HG03442 (cell line): ENCODE data around the gene CAMK1D.

Experiments used
- ATAC-seq: cut with Tn5 transposase; IDR thresholded peaks from one replicate; pipeline ENCODE4 v1.9.1; 2021; ENCODE audit warnings: mild to moderate bottlenecking, moderate library complexity; ENCODE audit not compliant: unreplicated experiment

CAMK1D gene

DNA sequence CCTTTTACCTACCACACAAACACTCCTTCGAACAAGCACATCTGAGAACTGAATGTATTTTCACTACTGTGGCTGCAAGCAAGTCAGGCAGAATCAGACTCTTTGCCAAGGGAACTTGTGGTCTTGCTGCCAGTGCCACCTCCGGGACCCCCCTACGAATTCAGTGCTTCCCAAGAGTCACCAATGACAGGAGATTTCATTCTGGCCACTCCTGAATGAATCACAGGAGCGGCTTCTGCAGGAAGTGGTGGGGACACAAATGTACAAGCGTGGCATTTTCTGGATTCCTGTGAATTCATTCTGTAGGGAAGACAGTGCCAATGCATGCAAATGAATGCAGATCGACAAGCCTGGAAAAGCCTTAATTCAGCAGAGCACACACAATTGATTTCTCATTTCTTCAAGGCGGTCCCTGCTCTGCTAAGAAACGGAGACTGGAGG, 161.2 kb downstream of the CAMK1D start:
- no peak for ATAC-seq

GRCh38 chr10:12510984-12511383, 161.6 kb downstream of the CAMK1D start:
- ATAC-seq: no peak

GRCh38 chr10:12511651-12512050, 162.3 kb downstream of the CAMK1D start:
- ATAC-seq: no peak

DNA sequence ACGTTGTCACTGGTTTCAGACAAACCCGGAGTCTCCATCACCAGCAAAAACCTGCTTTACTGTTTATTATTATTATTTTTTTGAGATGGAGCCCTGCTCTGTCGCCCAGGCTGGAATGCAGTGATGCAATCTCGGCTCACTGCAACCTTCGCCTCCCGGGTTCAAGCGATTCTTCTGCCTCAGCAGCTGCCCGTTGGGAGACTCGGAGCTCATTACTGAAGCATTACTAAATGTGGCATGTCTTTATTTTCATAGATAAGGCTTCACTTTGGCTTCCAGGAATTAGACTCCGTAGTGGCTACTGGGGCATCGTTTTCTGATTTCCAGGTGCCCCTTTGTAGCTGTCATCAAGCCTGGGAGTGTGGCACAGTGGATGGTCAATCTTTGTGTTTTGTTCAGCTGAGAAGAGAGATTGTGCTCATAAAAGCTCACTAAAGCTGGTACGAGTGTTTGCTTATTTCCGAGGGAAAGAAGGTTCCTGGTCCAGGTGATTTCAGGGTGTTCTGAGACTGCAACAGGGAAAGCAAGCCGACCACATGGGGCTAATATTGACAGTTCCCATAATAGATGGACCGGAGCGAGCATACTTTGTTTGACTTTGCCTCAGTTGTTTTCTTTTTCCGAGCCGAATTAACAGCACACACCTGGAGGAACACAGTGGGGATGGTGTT, 163.1 kb downstream of the CAMK1D start:
- no peak for ATAC-seq

- ATAC-seq: no peak
Observed at GRCh38 chr10:12513003-12513365, 163.6 kb downstream of the CAMK1D start.

GRCh38 chr10:12513775-12514673, 164.7 kb downstream of the CAMK1D start:
- no peak for ATAC-seq

DNA sequence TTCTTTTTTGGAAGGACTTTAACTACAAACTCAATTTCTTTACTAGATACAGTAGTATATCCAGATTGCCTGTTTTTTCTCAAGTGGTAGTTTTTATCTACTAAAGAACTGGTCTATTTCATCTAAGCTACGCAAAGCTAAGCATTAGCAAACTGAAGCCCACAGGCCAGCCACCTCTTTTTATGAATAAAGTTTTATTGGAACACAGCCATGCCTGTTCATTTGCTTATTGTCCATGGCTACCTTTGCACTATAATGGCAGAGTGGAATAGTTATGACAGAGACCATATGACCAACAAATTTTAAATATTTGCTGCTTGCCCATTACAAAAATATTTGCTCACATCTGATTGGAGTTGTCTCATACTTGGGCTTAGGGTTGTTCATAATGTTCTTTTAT, 168.7 kb downstream of the CAMK1D start:
- no peak for ATAC-seq

GRCh38 chr10:12521423-12521822, 172.1 kb downstream of the CAMK1D start:
- no peak for ATAC-seq

DNA sequence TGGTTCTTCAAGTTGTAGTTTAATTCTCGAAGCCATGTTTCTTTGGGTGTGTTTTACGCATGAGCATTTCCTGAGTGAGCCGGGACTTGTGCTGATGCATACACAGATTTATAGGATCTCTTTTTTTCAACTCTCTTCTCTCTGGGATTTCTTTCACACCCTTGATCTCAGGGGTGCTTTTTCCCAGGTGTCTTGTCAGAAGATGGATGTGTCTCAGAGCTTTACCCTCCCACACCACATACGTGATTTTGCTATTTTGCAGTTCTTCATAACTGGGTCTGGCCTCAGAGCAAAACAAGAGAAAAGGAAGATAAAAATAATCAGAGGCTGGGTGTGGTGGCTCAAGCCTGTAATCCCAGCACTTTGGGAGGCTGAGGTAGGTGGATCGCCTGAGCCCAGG, 177.0 kb downstream of the CAMK1D start:
- no peak for ATAC-seq

- no peak for ATAC-seq
Observed at GRCh38 chr10:12529976-12530375, 180.6 kb downstream of the CAMK1D start.

DNA sequence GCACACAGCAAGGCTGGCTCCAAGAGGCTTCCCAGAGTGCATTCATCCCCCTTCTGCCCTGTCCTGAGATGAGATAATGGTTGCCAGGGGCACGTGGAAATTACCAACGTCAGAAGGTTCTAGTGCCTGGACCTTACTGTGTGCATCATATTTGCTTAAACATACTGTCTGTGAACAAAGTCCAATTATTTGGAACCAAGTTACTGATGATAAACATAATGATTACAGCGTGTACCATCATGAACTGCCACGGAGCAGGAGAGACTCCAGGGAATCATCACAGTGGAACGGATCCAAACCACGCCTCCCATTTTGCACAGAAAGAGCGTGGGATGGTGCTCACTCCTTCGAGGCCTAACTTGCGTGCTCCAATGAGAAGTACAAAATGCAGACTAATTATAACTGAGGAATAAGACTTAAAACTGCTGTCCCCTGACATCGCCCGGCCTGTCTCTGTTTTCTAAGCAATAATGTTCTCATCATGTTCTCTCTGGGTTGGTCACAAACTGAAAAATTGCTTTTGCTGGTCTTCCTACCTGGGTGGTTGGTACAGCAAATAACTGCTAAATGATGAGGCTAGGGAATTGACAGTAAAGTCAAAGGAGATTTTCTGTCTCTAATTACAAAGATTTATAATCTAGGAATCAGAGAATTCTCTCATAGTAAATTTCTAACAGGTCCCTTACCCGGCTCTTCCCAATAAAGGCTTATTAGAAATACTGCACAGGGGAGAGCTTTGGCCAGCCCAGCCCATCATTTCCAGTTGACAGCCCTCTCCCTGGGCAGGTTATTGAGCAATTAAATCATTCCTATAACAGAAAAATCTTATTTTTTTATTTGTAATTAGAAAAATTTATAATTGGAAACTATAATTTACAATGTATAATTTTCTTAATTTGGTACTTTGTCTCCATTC, 182.2 kb downstream of the CAMK1D start:
- no peak for ATAC-seq

DNA sequence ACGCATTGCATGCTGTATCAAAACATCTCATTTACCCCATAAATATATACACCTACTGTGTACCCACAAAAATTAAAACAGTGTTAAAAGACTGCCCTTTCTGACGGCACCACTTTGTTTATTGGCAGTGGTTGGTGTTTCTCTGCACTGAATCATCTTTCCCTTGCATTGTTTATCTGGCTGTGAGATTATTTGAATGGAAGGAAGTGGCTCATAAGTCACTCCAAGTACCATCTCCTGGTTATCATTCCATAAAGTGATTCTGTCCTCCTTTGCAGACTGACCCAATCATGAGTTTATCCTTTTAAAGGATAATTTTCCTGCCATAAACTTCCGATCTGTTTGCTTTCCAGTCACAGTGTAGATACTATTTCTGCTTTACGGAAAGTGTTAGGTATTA, 183.8 kb downstream of the CAMK1D start:
- no peak for ATAC-seq

DNA sequence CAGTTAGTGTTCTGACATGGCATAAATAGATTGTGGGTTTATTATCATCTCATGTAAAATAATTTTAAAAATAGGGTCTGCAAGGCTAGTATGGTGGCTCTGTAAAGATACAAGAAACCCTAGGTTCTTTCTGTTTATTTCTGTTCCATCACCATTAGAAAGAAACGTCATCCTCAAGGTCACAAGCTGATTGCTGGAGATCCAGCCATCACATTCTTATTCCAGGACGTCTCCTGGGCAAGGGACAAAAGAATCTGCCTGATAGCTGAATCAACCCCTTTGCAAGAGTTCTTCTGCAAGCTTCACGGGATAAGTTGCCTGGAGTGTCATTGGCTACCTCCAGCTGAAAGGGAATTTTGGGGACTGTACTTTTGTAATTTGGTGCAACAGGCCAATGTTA, 184.4 kb downstream of the CAMK1D start:
- ATAC-seq: no peak

DNA sequence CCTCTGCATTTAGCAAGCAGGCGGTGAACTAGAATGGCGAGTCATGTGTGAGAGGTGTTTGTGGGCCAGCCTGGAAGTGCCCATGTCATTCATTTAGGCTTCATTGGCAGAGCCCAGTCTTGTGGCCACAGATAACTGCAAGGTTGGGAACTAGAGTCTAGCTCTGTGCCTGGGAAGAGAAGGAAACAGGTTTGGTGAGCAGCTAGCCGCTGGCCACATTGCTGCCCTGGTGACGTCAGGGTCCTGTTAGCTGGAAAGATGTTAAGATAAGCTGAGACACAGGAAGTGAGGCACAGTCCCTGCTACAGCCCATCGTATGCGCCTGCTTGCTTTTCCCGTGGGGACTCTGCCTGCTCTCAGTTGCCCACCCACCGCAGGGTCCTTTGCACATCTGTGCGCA, 185.5 kb downstream of the CAMK1D start:
- ATAC-seq: no peak

DNA sequence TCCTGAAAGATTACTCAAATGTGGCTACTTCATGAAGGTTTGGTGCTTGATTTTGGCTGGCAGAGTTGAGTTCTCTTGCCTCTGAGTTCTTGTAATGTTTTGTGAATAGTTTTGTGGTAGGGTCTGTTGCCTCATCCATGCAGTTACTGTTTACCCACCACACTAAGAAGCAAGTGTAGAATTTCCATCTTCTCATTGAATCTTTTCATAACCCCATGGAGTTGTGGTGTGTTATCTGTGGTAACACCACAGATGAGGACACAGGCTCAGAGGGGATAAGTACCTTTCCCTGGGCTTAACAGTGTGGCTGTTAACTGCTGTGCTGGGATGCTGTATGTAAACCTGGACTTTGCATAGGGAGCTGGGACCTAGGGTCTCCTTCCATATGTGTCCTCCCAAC, 186.3 kb downstream of the CAMK1D start:
- no peak for ATAC-seq

DNA sequence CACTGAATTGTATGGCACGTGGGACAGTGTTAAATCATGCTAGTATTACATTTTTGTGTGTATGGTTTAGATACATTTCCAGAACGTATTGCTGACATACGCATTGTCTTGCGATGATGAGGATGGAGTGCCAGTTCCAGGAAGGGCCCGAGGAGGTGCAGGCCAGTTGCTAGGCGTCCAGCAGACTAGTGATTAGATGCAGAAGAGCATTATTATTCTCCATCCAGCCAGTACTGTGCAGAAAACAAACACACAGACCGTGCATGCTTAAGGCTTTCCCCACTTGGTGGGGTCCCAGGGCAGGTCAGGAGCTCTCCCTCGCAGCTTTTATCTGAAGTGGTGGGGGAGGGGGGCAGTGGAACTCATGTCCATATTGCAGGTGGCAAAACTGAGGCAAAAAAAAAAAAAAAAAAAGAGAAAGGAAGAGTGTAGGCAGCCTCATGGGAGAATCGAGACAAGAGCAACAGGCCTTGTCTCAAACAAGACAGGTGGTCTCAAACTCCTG, 189.2 kb downstream of the CAMK1D start:
- no peak for ATAC-seq

- ATAC-seq: no peak
Observed at GRCh38 chr10:12539350-12540164, 190.2 kb downstream of the CAMK1D start.

DNA sequence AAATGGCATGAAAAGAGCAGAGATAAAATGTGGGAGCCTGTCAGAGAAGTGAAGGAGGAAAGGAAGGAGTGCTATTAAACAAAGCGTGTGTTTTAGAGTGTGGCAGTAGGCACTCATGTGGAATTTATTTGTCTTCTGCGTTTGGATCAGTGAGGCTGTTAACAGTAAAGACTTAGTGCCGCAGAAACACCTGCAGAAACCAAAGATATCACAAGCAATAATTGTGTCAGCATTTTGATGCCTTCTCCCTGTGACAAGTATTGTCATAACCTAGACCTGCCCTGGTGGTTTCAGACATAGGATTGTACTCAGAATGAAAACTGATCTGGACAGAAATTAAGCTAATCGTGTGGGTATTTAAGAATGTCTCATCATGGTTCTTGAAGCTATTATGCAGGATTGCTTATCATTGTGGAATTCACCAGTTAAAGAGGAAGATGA, 191.0 kb downstream of the CAMK1D start:
- ATAC-seq: no peak

GRCh38 chr10:12541446-12542067, 192.2 kb downstream of the CAMK1D start:
- no peak for ATAC-seq
